Measurements from ENCODE around the gene HBG1. TPM values are rescaled to one million over a fixed set of nuclear protein-coding genes. Genes with fewer than 3 reads are reported as not detected.

The HBG1 gene
- total and polyA plus RNA-seq, 2 donors (not counting 1 experiment from before 2014, with no cell fraction given) = not detected

DNA sequence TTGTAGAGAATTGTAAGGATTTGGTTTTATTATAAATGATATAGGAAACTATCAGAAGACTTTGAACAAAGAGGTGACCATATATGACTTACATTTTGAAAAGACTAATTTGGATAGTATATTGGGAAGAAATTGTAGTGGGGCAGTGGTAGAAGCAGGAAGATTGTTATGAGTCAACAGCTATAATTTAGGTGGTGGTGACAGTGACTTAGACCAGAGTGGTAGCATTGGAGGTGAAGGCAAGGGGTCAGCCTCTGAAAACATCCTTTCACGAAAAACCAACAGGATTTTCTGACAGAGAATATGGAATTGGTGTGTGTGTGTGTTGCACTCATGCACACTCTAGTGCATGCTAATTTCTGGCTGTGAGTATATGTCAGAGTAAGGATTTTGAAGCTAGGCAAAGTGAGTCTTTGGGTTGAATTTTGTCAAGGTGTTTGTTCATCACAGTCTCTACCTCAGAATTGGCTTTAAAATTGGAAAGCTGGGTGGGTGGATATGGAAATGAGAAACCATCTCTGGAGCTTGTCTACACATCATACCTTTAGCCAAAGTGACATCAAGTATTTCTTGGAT lies 28.2 kb upstream of the HBG1 start:
- H3K4me1 Mint-ChIP-seq = no peaks in the 10 kb centered on the region
- Histone ChIP-seq H3K9ac (ENCODE audit: low read length) (no peak overlapping the region), H3K9me3 (ENCODE audit: control extremely low read depth in 1 of 3, control insufficient read depth in 2 of 3, insufficient read depth in 1 of 3, low read length in 2 of 3) (no peaks in the 10 kb centered on the region), H3K4me1 (ENCODE audit: control insufficient read depth in 2 of 2, insufficient read depth in 2 of 2, low read length in 2 of 2) (no peaks in the 10 kb centered on the region), H3K4me2 (replicated peaks; ENCODE audit: low read depth, low read length, poor library complexity, severe bottlenecking) (no peak overlapping the region), H2AFZ (ENCODE audit: insufficient read depth, low read depth, low read length, poor library complexity, severe bottlenecking) (no peak overlapping the region), H3K4me3 (ENCODE audit: control extremely low read depth in 1 of 5, extremely low read depth in 1 of 5, insufficient read depth in 1 of 5, low read depth in 2 of 5, low read length in 4 of 5) (no peak overlapping the region), H3K79me2 (ENCODE audit: control insufficient read depth, insufficient read depth, low read length) (no peaks in the 10 kb centered on the region), H3K36me3 (replicated peaks in 1 of 2; ENCODE audit: control extremely low read depth in 1 of 2, control insufficient read depth in 1 of 2, extremely low read depth in 1 of 2, insufficient read depth in 2 of 2, low read length in 1 of 2) (no peaks in the 10 kb centered on the region), H4K20me1 (ENCODE audit: control insufficient read depth, insufficient read depth, low read length, poor library complexity, severe bottlenecking) (no peaks in the 10 kb centered on the region), H3K27ac (ENCODE audit: low read length in 2 of 2) (no peak overlapping the region), H3K27me3 (replicated peaks in 1 of 4; ENCODE audit: control extremely low read depth in 1 of 4, control insufficient read depth in 3 of 4, insufficient read depth in 4 of 4, low read length in 3 of 4) (peaks cover 0 to 2% (median 0%) of the 10 kb centered on the region in 4 experiments)
- no peaks in the 10 kb centered on the region for H3K9me3 Mint-ChIP-seq (ENCODE audit: insufficient read depth)
- intact Hi-C loops (cut with micrococcal nuclease) = no loop called here
- H3K4me3 Mint-ChIP-seq = no peak overlapping the region
- TF ChIP-seq CTCF (IDR thresholded peaks at IDR 0.05) (no peak), EZH2 (IDR thresholded peaks at IDR 0.05; ENCODE audit: borderline replicate concordance, insufficient read depth, low read depth, low read length, poor library complexity, severe bottlenecking) (no peak)
- ATAC-seq (ENCODE audit: low read depth) (no peak), DNase-seq (no peak)
- CTCF ChIA-PET = no interaction called here
- no peaks in the 10 kb centered on the region for H3K27me3 Mint-ChIP-seq
- POLR2A ChIA-PET = no interaction called here
- H3K27ac Mint-ChIP-seq = no peak overlapping the region
- WGBS (ENCODE audit: insufficient coverage) = 83% methylated on average over 1 of the region's 1 CpG

- TF ChIP-seq CTCF (IDR thresholded peaks at IDR 0.05) (no peak), EZH2 (IDR thresholded peaks at IDR 0.05; ENCODE audit: borderline replicate concordance, insufficient read depth, low read depth, low read length, poor library complexity, severe bottlenecking) (no peak)
- Mint-ChIP-seq H3K9me3 (ENCODE audit: insufficient read depth) (no peaks in the 10 kb centered on the region), H3K4me1 (no peaks in the 10 kb centered on the region), H3K27ac (no peak overlapping the region), H3K27me3 (no peaks in the 10 kb centered on the region), H3K4me3 (no peak overlapping the region)
- intact Hi-C loops (cut with micrococcal nuclease) = no loop called here
- Histone ChIP-seq H4K20me1 (ENCODE audit: control insufficient read depth, insufficient read depth, low read length, poor library complexity, severe bottlenecking) (no peaks in the 10 kb centered on the region), H3K9me3 (ENCODE audit: control extremely low read depth in 1 of 3, control insufficient read depth in 2 of 3, insufficient read depth in 1 of 3, low read length in 2 of 3) (no peaks in the 10 kb centered on the region), H3K4me3 (ENCODE audit: control extremely low read depth in 1 of 5, extremely low read depth in 1 of 5, insufficient read depth in 1 of 5, low read depth in 2 of 5, low read length in 4 of 5) (no peak overlapping the region), H3K4me2 (replicated peaks; ENCODE audit: low read depth, low read length, poor library complexity, severe bottlenecking) (no peak overlapping the region), H3K79me2 (ENCODE audit: control insufficient read depth, insufficient read depth, low read length) (no peaks in the 10 kb centered on the region), H3K4me1 (ENCODE audit: control insufficient read depth in 2 of 2, insufficient read depth in 2 of 2, low read length in 2 of 2) (no peaks in the 10 kb centered on the region), H3K9ac (ENCODE audit: low read length) (no peak overlapping the region), H3K27me3 (replicated peaks in 1 of 4; ENCODE audit: control extremely low read depth in 1 of 4, control insufficient read depth in 3 of 4, insufficient read depth in 4 of 4, low read length in 3 of 4) (peaks cover 0 to 2% (median 0%) of the 10 kb centered on the region in 4 experiments), H3K27ac (ENCODE audit: low read length in 2 of 2) (no peak overlapping the region), H3K36me3 (replicated peaks in 1 of 2; ENCODE audit: control extremely low read depth in 1 of 2, control insufficient read depth in 1 of 2, extremely low read depth in 1 of 2, insufficient read depth in 2 of 2, low read length in 1 of 2) (no peaks in the 10 kb centered on the region), H2AFZ (ENCODE audit: insufficient read depth, low read depth, low read length, poor library complexity, severe bottlenecking) (no peak overlapping the region)
- ChIA-PET POLR2A (no interaction called here), CTCF (no interaction called here)
- no peak for ATAC-seq (ENCODE audit: low read depth)
- DNase-seq = no peak
- WGBS (ENCODE audit: insufficient coverage) = 60% methylated on average over 1 of the region's 2 CpGs
Observed at GRCh38 chr11:5276697-5277096, 27.0 kb upstream of the HBG1 start.
